Lung (tissue), 12 donors: ENCODE measurements around the gene KLRF1. TPM values are rescaled to one million over a fixed set of nuclear protein-coding genes. Genes with fewer than 3 reads are reported as not detected.

Experiments
- ATAC-seq: fragments of 200-7000 bp; cut with Tn5 transposase; one replicate; pipeline ENCODE4 v1.9.1; 2020; ENCODE audit warnings: moderate number of reproducible peaks; ENCODE audit not compliant: insufficient read depth, low FRiP score
- DNase-seq, 3 donors: peaks; one replicate each; pipeline ENCODE4 v3.0.0-alpha.2; 2013 to 2017
- H3K27ac ChIP-seq, 2 donors: one replicate each; pipeline ENCODE4 v1.5.1; 2013; ENCODE audit warnings: mild to moderate bottlenecking in 2 of 2, moderate library complexity in 2 of 2, control low read depth in 1 of 2, inconsistent platforms in 1 of 2, low read depth in 1 of 2, low read length in 1 of 2
- H3K27me3 ChIP-seq, 3 donors: one replicate each; pipeline ENCODE4 v1.5.1; 2013; ENCODE audit warnings: low read length in 2 of 3; ENCODE audit not compliant: control insufficient read depth in 3 of 3, insufficient read depth in 3 of 3
- H3K36me3 ChIP-seq, 4 donors: one replicate each; pipeline ENCODE4 v1.5.1; 2013; ENCODE audit warnings: low read length in 4 of 4, mild to moderate bottlenecking in 1 of 4, moderate library complexity in 1 of 4; ENCODE audit not compliant: control insufficient read depth in 4 of 4, insufficient read depth in 4 of 4
- H3K4me1 ChIP-seq, 5 donors: one replicate each; pipeline ENCODE4 v1.5.1; 2013; ENCODE audit warnings: low read length in 5 of 5, mild to moderate bottlenecking in 2 of 5, moderate library complexity in 1 of 5; ENCODE audit not compliant: control insufficient read depth in 5 of 5, insufficient read depth in 5 of 5
- H3K4me3 ChIP-seq: one replicate; pipeline ENCODE4 v1.5.1; 2013; ENCODE audit warnings: mild to moderate bottlenecking, control low read depth, moderate library complexity
- H3K9ac ChIP-seq, 2 donors: one replicate each; pipeline ENCODE4 v1.5.1; 2013; ENCODE audit warnings: low read length in 2 of 2, control low read depth in 1 of 2; ENCODE audit not compliant: insufficient read depth in 1 of 2
- H3K9me3 ChIP-seq, 4 donors: one replicate each; pipeline ENCODE4 v1.5.1; 2013; ENCODE audit warnings: low read length in 3 of 4, mild to moderate bottlenecking in 1 of 4, moderate library complexity in 1 of 4; ENCODE audit not compliant: control insufficient read depth in 4 of 4, insufficient read depth in 3 of 4
- WGBS, 2 donors: extraction: QIAGEN DNeasy Blood & Tissue Kit; methylation state at CpG; one replicate each; pipeline ENCODE4 v1.1.7; 2013; 5-methylcytosine and 5-hydroxymethylcytosine counted together
- polyA plus RNA-seq, 2 donors: library from polyadenylated mRNA; stranded (reverse); fragments of 200-250 nt; gene quantifications; one replicate each; pipeline ENCODE4 v1.2.1, GENCODE V29; 2013
- total RNA-seq, 2 donors: library from RNA; depleted of rRNA in 1 of 2; stranded (reverse); fragments of >200 nt in 1 of 2; gene quantifications; one replicate each; pipeline ENCODE4 v1.2.1, GENCODE V29; 2014 to 2021
- TF ChIP-seq, protein P1 (sequence below): IDR thresholded peaks from 2 replicates; pipeline ENCODE4 v1.5.1; 2012; ENCODE audit warnings: mild to moderate bottlenecking; ENCODE audit errors: control extremely low read depth, extremely low read depth
- donor health status: control.
- donor health status: control.
- donor health status: Bipolar disorder and iron deficiency.
- donor health status: healthy.
- donor health status: DM: yes; HTN: yes; CAD: no.

KLRF1 gene
- total and polyA plus RNA-seq, 4 donors = 1.1 to 2.2 (median 1.4) TPM

DNA sequence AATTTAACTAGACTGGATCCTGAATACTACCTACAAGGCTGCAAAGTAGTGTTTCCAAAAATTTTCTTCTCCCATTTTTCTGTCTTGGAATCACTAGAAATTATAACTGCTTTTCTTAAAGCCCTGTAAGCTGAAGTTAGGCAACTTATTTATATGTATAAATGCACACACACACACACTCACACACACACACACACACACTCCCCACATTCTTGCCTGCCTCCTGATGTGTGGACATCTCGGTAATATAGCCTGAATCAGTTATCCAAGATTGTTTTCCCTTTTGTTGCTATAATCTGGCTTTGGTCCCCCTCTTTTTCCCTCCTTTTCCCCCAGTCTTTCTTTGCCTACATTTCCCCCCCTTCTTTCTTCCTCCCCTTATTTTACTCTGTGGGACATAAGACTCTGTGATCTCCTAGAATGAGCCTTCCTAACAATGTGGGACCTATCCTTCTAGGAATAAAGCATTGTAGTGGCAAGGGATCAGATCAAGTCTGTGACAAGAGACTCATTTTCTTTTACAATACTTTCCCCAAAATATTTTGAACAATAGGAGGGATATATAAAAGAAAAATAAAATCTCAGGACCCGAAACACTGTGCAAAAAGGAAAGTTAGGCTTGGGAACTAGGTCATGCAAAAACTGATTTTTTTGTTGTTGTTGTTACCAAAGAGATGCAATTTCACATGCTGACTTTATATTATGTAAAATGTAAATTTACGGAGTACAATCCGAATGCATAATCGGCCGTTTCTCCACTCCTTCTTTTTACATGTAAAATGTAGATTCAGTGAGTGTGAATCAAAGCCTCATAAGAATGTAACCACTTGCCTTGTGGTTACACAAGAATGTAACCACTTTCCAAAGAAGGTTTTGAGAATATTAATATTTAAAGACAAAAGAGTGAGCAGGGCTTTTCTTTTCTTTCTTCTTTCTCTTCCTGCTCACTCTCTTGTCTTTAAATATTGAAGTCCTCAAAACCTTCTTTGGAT, 40.3 kb upstream of the KLRF1 start:
- DNase-seq (no peak), ATAC-seq (no peak)
- peaks cover 0 to 2% (median 0%) of the 10 kb centered on the region in 4 donors for H3K9me3 ChIP-seq
- no peaks in the 10 kb centered on the region for H3K36me3 ChIP-seq
- WGBS, 2 donors = 81 to 90% methylated on average over 6 of the region's 6 CpGs
- TF ChIP-seq, protein P1, sequence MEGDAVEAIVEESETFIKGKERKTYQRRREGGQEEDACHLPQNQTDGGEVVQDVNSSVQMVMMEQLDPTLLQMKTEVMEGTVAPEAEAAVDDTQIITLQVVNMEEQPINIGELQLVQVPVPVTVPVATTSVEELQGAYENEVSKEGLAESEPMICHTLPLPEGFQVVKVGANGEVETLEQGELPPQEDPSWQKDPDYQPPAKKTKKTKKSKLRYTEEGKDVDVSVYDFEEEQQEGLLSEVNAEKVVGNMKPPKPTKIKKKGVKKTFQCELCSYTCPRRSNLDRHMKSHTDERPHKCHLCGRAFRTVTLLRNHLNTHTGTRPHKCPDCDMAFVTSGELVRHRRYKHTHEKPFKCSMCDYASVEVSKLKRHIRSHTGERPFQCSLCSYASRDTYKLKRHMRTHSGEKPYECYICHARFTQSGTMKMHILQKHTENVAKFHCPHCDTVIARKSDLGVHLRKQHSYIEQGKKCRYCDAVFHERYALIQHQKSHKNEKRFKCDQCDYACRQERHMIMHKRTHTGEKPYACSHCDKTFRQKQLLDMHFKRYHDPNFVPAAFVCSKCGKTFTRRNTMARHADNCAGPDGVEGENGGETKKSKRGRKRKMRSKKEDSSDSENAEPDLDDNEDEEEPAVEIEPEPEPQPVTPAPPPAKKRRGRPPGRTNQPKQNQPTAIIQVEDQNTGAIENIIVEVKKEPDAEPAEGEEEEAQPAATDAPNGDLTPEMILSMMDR = no peak
- H3K27me3 ChIP-seq = no peaks in the 10 kb centered on the region
- no peak overlapping the region for H3K4me3 ChIP-seq
- no peak overlapping the region for H3K27ac ChIP-seq
- no peak overlapping the region for H3K9ac ChIP-seq
- H3K4me1 ChIP-seq = no peaks in the 10 kb centered on the region

DNA sequence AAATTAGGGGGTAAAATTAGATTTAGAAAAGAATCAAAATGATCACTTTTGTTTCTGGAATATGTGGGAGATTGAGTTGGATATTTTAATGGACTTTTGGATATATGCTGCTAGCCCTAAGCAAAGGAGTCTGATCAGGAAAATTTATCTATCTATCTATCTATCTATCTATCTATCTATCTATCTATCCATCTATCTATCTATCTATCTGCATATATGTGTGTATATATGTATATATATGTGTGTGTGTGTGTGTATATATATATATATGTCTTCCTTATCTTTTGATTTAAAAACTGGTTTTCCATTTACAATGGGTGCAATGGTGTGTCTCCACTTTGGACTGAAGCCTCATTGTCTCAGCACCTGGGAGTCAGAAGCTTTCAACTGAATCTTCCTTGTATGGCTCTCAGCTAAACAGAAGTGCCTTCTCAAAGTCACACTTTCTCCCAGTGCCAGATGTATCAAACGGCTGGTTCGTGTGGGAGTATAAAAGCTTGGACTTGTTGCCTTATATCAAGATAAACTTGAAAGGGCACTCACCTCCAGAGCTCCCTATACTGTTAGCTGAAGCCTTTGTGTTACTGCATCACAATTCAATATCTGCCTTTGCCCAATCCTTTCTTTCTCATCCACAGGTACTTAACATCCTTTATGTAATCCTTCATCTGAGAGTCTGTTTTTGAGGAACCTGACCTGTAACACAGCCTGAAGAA, 34.9 kb upstream of the KLRF1 start:
- ATAC-seq (no peak), DNase-seq (no peak)
- 52 to 68% methylated on average over 2 of the region's 2 CpGs for WGBS, 2 donors
- H3K9me3 ChIP-seq = peaks cover 0 to 2% (median 0%) of the 10 kb centered on the region in 4 donors
- peaks cover 0 to 12% (median 0%) of the 10 kb centered on the region in 5 donors for H3K4me1 ChIP-seq
- no peak overlapping the region for H3K4me3 ChIP-seq
- H3K27ac ChIP-seq = no peak overlapping the region
- H3K27me3 ChIP-seq = no peaks in the 10 kb centered on the region
- TF ChIP-seq, protein P1 = no peak
- H3K9ac ChIP-seq = no peak overlapping the region
- no peaks in the 10 kb centered on the region for H3K36me3 ChIP-seq

DNA sequence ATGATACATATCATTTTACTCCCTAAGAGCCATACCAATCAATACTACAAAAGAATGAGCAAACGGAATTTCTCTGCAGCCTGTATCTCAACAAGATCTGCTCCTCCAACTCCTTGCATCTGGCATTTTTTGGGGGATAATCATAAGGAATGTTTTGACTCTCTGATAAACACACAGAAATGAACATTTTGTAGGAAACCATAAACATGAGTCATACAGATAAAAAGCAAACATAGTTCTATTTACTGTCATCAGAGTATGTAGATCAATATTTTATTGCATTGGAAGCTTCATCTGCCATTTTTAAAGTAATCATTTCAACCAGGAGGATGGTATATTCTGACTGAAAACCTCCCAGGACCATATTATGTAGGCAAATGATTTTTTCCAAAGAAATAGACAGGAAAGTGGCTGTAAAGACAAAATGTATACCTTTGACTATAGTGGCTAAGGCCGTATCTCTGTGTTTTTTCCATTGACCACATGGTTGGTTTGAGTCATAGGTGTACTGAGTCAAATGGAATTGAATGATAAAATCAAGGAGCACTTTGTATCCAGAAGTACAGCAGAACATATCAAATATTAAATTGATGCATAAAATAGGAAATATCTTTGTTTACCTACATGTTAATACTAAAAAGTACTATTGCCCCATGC, 34.2 kb upstream of the KLRF1 start:
- Histone ChIP-seq H3K9ac (no peak overlapping the region), H3K9me3 (peaks cover 0 to 2% (median 0%) of the 10 kb centered on the region in 4 donors), H3K4me1 (peaks cover 0 to 18% (median 0%) of the 10 kb centered on the region in 5 donors), H3K27me3 (no peaks in the 10 kb centered on the region), H3K27ac (no peak overlapping the region), H3K4me3 (no peak overlapping the region), H3K36me3 (no peaks in the 10 kb centered on the region)
- DNase-seq (no peak), ATAC-seq (no peak)
- 90 to 91% methylated on average over 2 of the region's 2 CpGs for WGBS, 2 donors
- TF ChIP-seq, protein P1 = no peak
